ENCODE measurements around the gene GPRC5C.

Gene GPRC5C

DNA sequence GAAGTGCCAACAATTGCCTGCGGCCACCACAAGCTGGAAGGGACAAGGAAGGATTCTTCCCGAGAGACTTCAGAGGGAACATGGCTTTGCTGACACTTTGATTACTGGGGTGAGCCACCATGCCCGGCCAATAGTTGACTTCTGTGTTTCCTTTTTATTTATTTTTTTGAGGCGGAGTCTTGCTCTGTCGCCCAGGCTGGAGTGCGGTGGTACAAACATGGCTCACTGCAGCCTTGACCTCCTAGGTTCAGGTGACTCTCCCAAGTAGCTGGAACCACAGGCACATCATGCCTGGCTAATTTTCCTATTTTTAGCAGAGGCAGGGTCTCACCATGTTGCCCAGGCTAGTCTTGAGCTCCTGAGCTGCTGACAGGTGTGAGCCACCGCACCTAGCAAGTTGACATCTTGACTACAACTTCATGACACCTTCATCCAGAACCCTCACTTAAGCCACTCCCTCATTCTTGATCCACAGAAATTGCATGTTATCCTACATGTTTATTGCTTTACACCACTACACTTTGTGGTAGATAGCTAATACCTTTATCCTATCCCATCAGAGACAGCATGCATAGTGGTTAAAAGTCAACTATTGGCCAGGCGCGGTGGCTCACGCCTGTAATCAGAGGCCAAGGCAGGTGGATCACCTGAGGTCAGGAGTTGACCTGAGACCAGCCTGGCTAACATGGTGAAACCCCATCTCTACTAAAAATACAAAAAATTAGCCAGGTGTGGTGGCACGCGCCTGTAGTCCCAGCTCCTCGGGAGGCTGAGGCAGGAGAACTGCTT lies 16.1 kb upstream of the GPRC5C start:
- no peak for DNase-seq (ENCODE audit: low read depth in 2 of 2)
- TF ChIP-seq, protein P1, sequence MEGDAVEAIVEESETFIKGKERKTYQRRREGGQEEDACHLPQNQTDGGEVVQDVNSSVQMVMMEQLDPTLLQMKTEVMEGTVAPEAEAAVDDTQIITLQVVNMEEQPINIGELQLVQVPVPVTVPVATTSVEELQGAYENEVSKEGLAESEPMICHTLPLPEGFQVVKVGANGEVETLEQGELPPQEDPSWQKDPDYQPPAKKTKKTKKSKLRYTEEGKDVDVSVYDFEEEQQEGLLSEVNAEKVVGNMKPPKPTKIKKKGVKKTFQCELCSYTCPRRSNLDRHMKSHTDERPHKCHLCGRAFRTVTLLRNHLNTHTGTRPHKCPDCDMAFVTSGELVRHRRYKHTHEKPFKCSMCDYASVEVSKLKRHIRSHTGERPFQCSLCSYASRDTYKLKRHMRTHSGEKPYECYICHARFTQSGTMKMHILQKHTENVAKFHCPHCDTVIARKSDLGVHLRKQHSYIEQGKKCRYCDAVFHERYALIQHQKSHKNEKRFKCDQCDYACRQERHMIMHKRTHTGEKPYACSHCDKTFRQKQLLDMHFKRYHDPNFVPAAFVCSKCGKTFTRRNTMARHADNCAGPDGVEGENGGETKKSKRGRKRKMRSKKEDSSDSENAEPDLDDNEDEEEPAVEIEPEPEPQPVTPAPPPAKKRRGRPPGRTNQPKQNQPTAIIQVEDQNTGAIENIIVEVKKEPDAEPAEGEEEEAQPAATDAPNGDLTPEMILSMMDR (IDR thresholded peaks at IDR 0.05; ENCODE audit: low read depth, low read length): no peak
- no peak overlapping the region for H3K4me3 ChIP-seq (replicated peaks in 1 of 2; ENCODE audit: low read depth in 2 of 2, low read length in 2 of 2)

DNA sequence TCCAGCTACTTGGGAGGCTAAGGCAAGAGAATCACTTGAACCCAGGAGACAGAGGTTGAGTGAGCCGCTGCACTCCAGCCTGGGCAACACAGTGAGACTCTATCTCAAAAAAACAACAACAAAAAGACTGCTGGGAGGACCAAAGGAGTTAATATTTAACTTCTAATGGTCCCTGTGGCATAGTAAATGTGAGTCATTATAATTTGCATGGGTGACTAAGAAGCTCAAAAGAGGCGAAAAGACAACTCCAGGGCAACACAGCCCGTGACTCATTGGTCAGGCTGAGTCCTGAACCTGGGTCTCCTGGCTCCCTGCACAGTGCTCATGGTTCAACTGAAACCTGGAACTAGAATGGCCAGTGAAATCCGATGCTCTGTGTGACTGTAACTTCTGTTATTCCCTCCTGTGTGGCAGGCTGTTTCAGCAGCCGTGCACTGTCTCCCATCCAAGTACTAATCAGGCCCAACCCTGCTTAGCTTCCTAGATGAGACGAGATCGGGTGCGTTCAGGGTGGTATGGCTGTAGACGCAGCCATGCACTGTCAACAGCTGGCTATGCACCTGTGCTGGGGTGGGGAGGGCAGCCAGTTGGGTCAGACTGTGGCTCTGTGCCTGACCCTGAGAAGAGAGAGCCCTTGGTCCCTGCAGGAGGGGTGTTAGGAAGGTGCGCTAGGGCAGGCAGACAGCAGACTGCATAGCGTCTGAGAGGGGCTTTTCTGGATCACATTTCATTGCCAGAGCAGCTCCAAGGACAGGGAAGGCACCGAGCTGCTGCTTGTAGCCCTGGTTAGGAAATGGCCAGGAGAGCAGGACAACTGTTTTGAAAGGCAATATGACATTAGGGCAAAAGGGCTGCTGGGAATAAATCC lies 14.5 kb upstream of the GPRC5C start:
- TF ChIP-seq, protein P1 (IDR thresholded peaks at IDR 0.05; ENCODE audit: low read depth, low read length): no peak
- DNase-seq (ENCODE audit: low read depth in 2 of 2): peak; percentile 34 to 56
- H3K4me3 ChIP-seq (replicated peaks in 1 of 2; ENCODE audit: low read depth in 2 of 2, low read length in 2 of 2): no peak overlapping the region

DNA sequence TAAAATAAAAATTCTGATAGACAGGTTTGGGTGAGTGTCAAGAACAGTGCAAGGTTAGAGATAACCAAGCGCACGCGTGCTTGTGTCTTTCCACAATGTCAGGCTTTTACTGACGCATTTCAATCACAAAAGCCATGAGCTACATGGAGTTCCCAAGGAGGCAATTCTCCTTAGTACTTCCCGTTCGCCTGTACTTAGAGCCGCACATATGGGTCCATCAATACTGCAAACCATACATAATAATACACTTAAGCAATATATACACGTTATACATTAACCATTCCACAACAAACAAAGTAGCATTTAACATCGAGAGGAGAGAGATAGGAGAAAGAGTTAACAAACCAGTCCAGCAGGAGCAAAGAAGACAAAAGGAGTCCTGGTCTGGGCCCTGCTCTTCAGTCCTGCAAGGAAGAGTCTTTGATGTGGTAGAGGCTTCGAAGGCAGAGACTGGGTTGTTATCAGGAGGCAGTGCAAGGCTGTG lies 11.9 kb upstream of the GPRC5C start:
- no peak for DNase-seq (ENCODE audit: low read depth in 2 of 2)
- no peak overlapping the region for H3K4me3 ChIP-seq (replicated peaks in 1 of 2; ENCODE audit: low read depth in 2 of 2, low read length in 2 of 2)
- TF ChIP-seq, protein P1 (IDR thresholded peaks at IDR 0.05; ENCODE audit: low read depth, low read length): no peak

DNA sequence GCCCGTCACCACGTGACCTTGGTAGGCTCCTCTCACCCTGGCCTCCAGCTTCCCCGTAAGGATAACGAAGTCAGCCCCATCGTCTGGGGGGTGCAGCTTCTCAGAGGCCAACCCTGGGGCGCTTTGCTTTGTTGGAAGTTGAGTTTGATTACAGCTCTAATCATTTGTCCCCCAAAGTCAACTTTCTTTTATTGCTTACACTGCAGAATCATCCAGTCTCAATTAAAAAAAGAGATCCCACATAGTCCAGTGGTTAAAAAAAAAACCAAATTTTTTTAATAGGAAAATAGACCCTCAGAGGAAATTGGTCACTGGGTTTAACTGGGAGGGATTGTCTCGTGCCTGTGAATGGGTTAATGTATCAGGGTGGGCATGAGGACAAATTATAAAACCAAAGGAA lies 7.8 kb upstream of the GPRC5C start:
- DNase-seq (ENCODE audit: low read depth in 2 of 2): no peak
- TF ChIP-seq, protein P1 (IDR thresholded peaks at IDR 0.05; ENCODE audit: low read depth, low read length): no peak

DNA sequence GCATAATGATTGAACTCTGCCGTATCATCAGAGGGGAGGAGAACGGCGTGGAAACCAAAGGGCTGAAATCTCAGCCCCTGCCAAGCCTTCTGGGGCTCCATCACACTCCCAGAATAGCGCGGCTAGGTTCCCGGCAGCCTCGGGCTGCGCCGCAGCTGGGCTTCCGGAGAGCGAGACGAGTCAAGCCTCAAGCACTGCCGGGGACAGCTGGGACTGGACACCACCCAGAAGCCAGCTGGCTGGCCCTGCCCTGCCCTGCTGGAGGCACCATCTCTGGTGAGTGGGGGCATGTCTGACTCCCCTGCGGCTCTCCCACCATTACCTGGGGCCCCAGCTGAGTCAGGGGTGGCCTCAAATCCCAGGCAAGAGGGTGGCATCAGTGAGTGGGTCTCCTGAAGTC lies 7.2 kb upstream of the GPRC5C start:
- TF ChIP-seq, protein P1 (IDR thresholded peaks at IDR 0.05; ENCODE audit: low read depth, low read length): no peak
- no peak overlapping the region for H3K4me3 ChIP-seq (replicated peaks in 1 of 2; ENCODE audit: low read depth in 2 of 2, low read length in 2 of 2)
- DNase-seq (ENCODE audit: low read depth in 2 of 2): no peak

More for the DNA sequence above, 7.8 kb upstream of the GPRC5C start:
- H3K4me3 ChIP-seq (replicated peaks in 1 of 2; ENCODE audit: low read depth in 2 of 2, low read length in 2 of 2): no peak overlapping the region

DNA sequence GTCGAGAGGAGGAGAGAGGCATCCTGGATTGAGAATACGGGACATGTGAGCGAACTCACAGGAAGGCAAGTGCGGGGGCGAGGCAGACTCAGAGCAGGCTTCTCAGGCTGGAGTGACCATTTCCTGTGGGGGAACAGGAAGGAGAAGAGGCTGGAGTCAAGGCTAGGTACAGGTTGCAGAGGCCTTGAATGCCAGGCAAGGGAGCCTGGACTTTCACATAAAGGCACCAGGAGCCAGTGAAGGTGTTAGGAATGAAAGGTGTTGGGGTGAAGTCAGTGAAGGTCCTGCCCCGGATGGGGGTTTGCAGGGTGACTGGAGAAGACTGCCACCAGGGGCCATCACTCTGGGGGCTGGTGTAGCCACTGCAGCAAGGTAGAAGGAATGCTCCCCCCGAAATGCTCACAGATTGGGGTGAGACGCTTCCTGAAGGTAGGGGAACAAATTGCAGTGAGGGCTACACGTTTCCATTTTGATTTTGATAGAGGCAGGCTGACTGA lies 5.3 kb upstream of the GPRC5C start:
- no peak for DNase-seq (ENCODE audit: low read depth in 2 of 2)
- TF ChIP-seq, protein P1 (IDR thresholded peaks at IDR 0.05; ENCODE audit: low read depth, low read length): no peak
- H3K4me3 ChIP-seq (replicated peaks in 1 of 2; ENCODE audit: low read depth in 2 of 2, low read length in 2 of 2): no peak overlapping the region

Measured in cardiac fibroblast (primary cell).